IMR-90 (cell line): ENCODE results near the gene COL18A1. TPM values are rescaled to one million over a fixed set of nuclear protein-coding genes. Genes with fewer than 3 reads are reported as not detected.

Source experiments
- ATAC-seq: fragments of 200-7000 bp; cut with Tn5 transposase; 2 replicates; pipeline ENCODE4 v1.9.1; 2020; ENCODE audit warnings: low read depth, mild to moderate bottlenecking, moderate library complexity
- BruUV-seq: library from RNA; stranded (reverse); fragments of 400-500 nt; replicated peaks from 2 replicates; lab custom pipeline; 2021; lab: Mats Ljungman, UMichigan
- CTCF ChIA-PET: fragments of 300-600 bp; formaldehyde crosslinking; extraction: SDS; loops from one replicate; lab custom pipeline; 2021; ENCODE audit warnings: antibody characterized with exemption; lab: Yijun Ruan, JAX
- POLR2A ChIA-PET: fragments of 300-600 bp; sonication (Branson Sonifier 250); formaldehyde crosslinking; loops from one replicate; lab custom pipeline; 2022; ENCODE audit warnings: antibody characterized with exemption; ENCODE audit not compliant: unreplicated experiment; lab: Charles Lee
- DNase-seq: peaks from one replicate; pipeline ENCODE4 v3.0.0; 2013
- H2AFZ ChIP-seq: replicated peaks from 2 replicates; pipeline ENCODE3; 2013; ENCODE audit warnings: low read length, mild to moderate bottlenecking; ENCODE audit not compliant: poor library complexity
- H2AK5ac ChIP-seq: 2 replicates; pipeline ENCODE4 v1.6.1; 2013; ENCODE audit warnings: low read depth, low read length, inconsistent platforms
- H2AK9ac ChIP-seq: replicated peaks from 2 replicates; pipeline ENCODE3; 2013; ENCODE audit warnings: mild to moderate bottlenecking, low read depth, low read length, moderate library complexity; ENCODE audit not compliant: poor library complexity
- H2BK120ac ChIP-seq: 2 replicates; pipeline ENCODE4 v1.6.1; 2013; ENCODE audit warnings: low read depth, low read length, inconsistent platforms
- H2BK15ac ChIP-seq: 3 replicates; pipeline ENCODE4 v1.6.1; 2013; ENCODE audit warnings: low read depth, low read length, inconsistent platforms
- H2BK20ac ChIP-seq: 2 replicates; pipeline ENCODE4 v1.6.1; 2013; ENCODE audit warnings: low read depth, mild to moderate bottlenecking, inconsistent platforms, low read length, moderate library complexity
- H2BK5ac ChIP-seq: 2 replicates; pipeline ENCODE4 v1.6.1; 2013; ENCODE audit warnings: mild to moderate bottlenecking, low read depth, low read length, inconsistent platforms; ENCODE audit not compliant: poor library complexity, severe bottlenecking
- H3K14ac ChIP-seq: replicated peaks from 2 replicates; pipeline ENCODE4 v1.6.1; 2013; ENCODE audit warnings: low read depth, low read length, inconsistent platforms
- H3K18ac ChIP-seq: 2 replicates; pipeline ENCODE4 v1.6.1; 2013; ENCODE audit warnings: low read depth, low read length, control low read depth
- H3K23ac ChIP-seq: 2 replicates; pipeline ENCODE4 v1.6.1; 2013; ENCODE audit warnings: low read depth, low read length, inconsistent platforms
- H3K27ac ChIP-seq: 2 replicates; pipeline ENCODE4 v1.5.1; 2013; ENCODE audit warnings: mild to moderate bottlenecking, control low read depth, low read length; ENCODE audit not compliant: insufficient read depth
- H3K27me3 ChIP-seq: 2 replicates; pipeline ENCODE4 v1.6.1; 2013; ENCODE audit warnings: low read length; ENCODE audit not compliant: control insufficient read depth, insufficient read depth
- H3K36me3 ChIP-seq: 2 replicates; pipeline ENCODE4 v1.6.1; 2013; ENCODE audit warnings: low read length, mixed read lengths; ENCODE audit not compliant: control insufficient read depth, insufficient read depth
- H3K4ac ChIP-seq: 2 replicates; pipeline ENCODE4 v1.6.1; 2013; ENCODE audit warnings: low read depth, low read length, inconsistent platforms
- H3K4me1 ChIP-seq: 2 replicates; pipeline ENCODE4 v1.6.1; 2013; ENCODE audit warnings: low read length, mixed read lengths; ENCODE audit not compliant: control insufficient read depth, insufficient read depth
- H3K4me2 ChIP-seq: 2 replicates; pipeline ENCODE4 v1.6.1; 2013; ENCODE audit warnings: low read depth, mild to moderate bottlenecking, control low read depth, low read length, moderate library complexity
- H3K4me3 ChIP-seq: 2 replicates; pipeline ENCODE4 v1.5.1; 2013; ENCODE audit warnings: low read depth, mild to moderate bottlenecking, control low read depth, low read length, moderate library complexity; ENCODE audit not compliant: insufficient read depth
- H3K56ac ChIP-seq: 2 replicates; pipeline ENCODE4 v1.6.1; 2013; ENCODE audit warnings: low read length, inconsistent platforms; ENCODE audit not compliant: insufficient read depth; ENCODE audit errors: extremely low read depth
- H3K79me1 ChIP-seq, 2 experiments: 2 replicates each; pipeline ENCODE4 v1.6.1; 2013; ENCODE audit warnings: low read length in 2 of 2, inconsistent platforms in 1 of 2, low read depth in 1 of 2
- H3K9ac ChIP-seq: 2 replicates; pipeline ENCODE4 v1.6.1; 2013; ENCODE audit warnings: low read depth, low read length, control low read depth
- H3K9me1 ChIP-seq: 2 replicates; pipeline ENCODE4 v1.6.1; 2013; ENCODE audit warnings: low read length, inconsistent platforms; ENCODE audit not compliant: insufficient read depth
- H3K9me3 ChIP-seq: 2 replicates; pipeline ENCODE4 v1.6.1; 2013; ENCODE audit warnings: low read length; ENCODE audit not compliant: control insufficient read depth, insufficient read depth
- H4K20me1 ChIP-seq: 2 replicates; pipeline ENCODE4 v1.6.1; 2013; ENCODE audit warnings: low read length, inconsistent platforms; ENCODE audit not compliant: insufficient read depth
- H4K5ac ChIP-seq: 2 replicates; pipeline ENCODE4 v1.6.1; 2013; ENCODE audit warnings: mild to moderate bottlenecking, low read depth, low read length, control low read depth
- H4K8ac ChIP-seq, 2 experiments: 2 replicates each; pipeline ENCODE4 v1.6.1; 2013; ENCODE audit warnings: low read depth in 2 of 2, low read length in 2 of 2, control low read depth in 1 of 2, inconsistent platforms in 1 of 2
- H4K91ac ChIP-seq: 2 replicates; pipeline ENCODE4 v1.6.1; 2013; ENCODE audit warnings: low read depth, low read length, inconsistent platforms; ENCODE audit not compliant: insufficient read depth
- FOS ChIP-seq: fragments of 150-350 bp; IDR thresholded peaks from 2 replicates; pipeline ENCODE4 v1.6.1; 2016; ENCODE audit warnings: low read depth, low read length
- MXI1 ChIP-seq: IDR thresholded peaks from 2 replicates; pipeline ENCODE4 v1.6.1; 2012; ENCODE audit warnings: low read depth, mild to moderate bottlenecking, low read length, moderate library complexity, borderline replicate concordance
- RFX5 ChIP-seq: IDR thresholded peaks from 2 replicates; pipeline ENCODE4 v1.8.0; 2012; ENCODE audit warnings: low read depth, mild to moderate bottlenecking, low read length, moderate library complexity
- WGBS, 2 experiments: methylation state at CpG; one replicate each; pipeline versions ENCODE4 v1.1.5 to v1.1.7; 2013; ENCODE audit warnings: missing lambda C conversion rate in 2 of 2; ENCODE audit not compliant: insufficient read length in 1 of 2; ENCODE audit errors: extremely low coverage in 2 of 2; 5-methylcytosine and 5-hydroxymethylcytosine counted together
- dilution Hi-C: fragments of 300-500 bp; cut with HindIII; formaldehyde crosslinking; loops from one replicate; pipeline ENCODE4 v1.14.3; 2018; ENCODE audit warnings: low sequenced_read_pairs; ENCODE audit not compliant: unreplicated experiment
- in situ Hi-C: fragments of 300-500 bp; cut with MboI; formaldehyde crosslinking; loops from 3 replicates; pipeline ENCODE4 v1.14.3; 2019; ENCODE audit warnings: low sequenced_read_pairs, inconsistent platforms, mixed read lengths
- intact Hi-C: fragments of 100-400 bp; cut with micrococcal nuclease; formaldehyde crosslinking; loops from 2 replicates; pipeline ENCODE4 v1.10.0; 2022
- polyA plus RNA-seq, 3 experiments: library from polyadenylated mRNA; depleted of rRNA; stranded (reverse); fragments of >200 nt; gene quantifications; 2 replicates each; pipeline ENCODE4 v1.2.3, GENCODE V29; 2012; ENCODE audit warnings: low replicate concordance in 1 of 3
- total RNA-seq: library from RNA; depleted of rRNA; stranded (reverse); fragments of >200 nt; gene quantifications from 2 replicates; pipeline ENCODE4 v1.2.3, GENCODE V29; 2012

Gene COL18A1
- total and polyA plus RNA-seq, 2 of the 4 experiments (the other 2 are of a cell fraction), result 4.3 to 46.7 TPM

DNA sequence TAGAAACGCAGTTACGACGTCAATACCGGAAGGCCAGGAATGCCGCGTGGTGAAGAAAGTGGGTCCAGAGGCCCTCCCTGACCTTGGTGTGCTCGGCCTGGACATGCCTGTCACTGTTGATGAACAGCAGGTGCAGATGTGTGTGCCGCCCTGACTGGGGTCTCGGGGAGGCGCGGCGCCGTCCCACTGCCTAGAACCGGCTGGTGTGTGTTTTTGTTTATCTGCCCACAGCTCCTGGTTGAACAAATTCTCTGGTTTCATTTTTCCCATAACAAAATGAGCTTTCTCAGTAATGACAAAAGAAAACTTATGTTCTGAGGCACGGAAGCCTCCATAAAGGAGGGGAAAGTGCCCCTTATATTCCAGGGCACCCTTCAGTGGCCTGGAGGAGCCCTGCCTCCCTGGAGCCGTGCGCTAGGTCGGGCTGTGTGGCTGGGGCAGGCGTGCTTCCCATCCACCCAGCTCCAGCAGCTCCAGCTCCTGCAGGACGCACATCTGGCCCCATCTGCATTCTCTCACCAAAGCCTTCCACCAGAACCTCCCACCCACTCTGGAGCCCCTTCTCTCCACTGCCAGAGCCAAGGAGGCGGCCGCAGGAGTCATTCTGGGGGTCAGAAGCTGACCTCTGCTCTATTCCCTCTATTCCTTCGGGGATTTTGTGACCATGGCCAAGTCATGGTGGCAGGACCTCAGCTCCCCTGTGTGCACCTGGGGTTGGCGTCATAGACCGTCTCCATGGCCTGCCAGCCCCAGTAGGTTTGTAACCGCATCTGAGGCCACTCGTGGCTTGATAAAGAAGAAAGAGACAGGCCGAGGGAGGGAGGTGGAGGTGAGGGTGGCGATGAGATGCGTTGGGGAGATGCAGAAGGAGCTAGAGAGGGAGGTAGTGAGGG, 20.1 kb upstream of the COL18A1 start:
- Histone ChIP-seq H3K4ac (peak overlapping the region; percentile 75), H2BK5ac (no peak overlapping the region), H3K36me3 (no peaks in the 10 kb centered on the region), H3K4me1 (peaks cover 18% of the 10 kb centered on the region), H2BK15ac (peak overlapping the region; percentile 61; the same call in 1 of the 3 replicates), H3K4me2 (no peak overlapping the region), H4K91ac (peak overlapping the region; percentile 41; the same call in 1 of the 2 replicates), H3K27me3 (no peaks in the 10 kb centered on the region), H4K5ac (no peak overlapping the region; the same call in 1 of the 2 replicates), H2AK5ac (peak overlapping the region; percentile 57), H3K27ac (no peak overlapping the region), H2AFZ (peak overlapping the region; percentile 32), H2AK9ac (no peak overlapping the region), H3K14ac (peak overlapping the region; percentile 23; the same call in 1 of the 2 replicates), H3K23ac (no peak overlapping the region), H3K9me3 (no peaks in the 10 kb centered on the region), H3K9ac (no peak overlapping the region), H3K56ac (no peak overlapping the region), H2BK120ac (peak overlapping the region; percentile 58), H3K18ac (no peak overlapping the region; the same call in 1 of the 2 replicates), H4K20me1 (no peaks in the 10 kb centered on the region), H3K9me1 (peaks cover 25% of the 10 kb centered on the region), H4K8ac (no peak overlapping the region), H3K79me1 (peaks cover 0 to 6% of the 10 kb centered on the region in 2 experiments; a peak in 2 of 4 replicates), H2BK20ac (peak overlapping the region; percentile 34; the same call in 1 of the 2 replicates), H3K4me3 (no peak overlapping the region)
- dilution Hi-C loops, result no loop called here
- intact Hi-C loops, result loop anchor here (5.0 kb wide), 1 partner anchor 93 kb away; no protein-coding TSS in a partner anchor
- POLR2A ChIA-PET, result no interaction called here
- ATAC-seq (no peak), DNase-seq (no peak)
- CTCF ChIA-PET, result no interaction called here
- in situ Hi-C loops, result loop anchor here (10.0 kb wide), 1 partner anchor 60 kb away; no protein-coding TSS in a partner anchor
- TF ChIP-seq FOS (no peak), RFX5 (no peak), MXI1 (no peak)
- 83% methylated on average over 15 of the region's 30 CpGs; no CpG with 5 or more reads in 1 of the 2 experiments for WGBS, 2 experiments
- no TSS peak for BruUV-seq
